GM20431 (cell line): ENCODE results near the gene OR2L2.
"Not testable (repeated sequence)": the region's sequence is repeated elsewhere in the genome, so short reads cannot be mapped to it uniquely, and the experiment has no call there.

ENCODE experiments used
- in situ Hi-C: fragments of 300-500 bp; cut with MseI, MboI; formaldehyde crosslinking; loops from one replicate; pipeline ENCODE4 v1.15.0; 2020; ENCODE audit warnings: low sequenced_read_pairs; ENCODE audit not compliant: unreplicated experiment

The OR2L2 gene

DNA sequence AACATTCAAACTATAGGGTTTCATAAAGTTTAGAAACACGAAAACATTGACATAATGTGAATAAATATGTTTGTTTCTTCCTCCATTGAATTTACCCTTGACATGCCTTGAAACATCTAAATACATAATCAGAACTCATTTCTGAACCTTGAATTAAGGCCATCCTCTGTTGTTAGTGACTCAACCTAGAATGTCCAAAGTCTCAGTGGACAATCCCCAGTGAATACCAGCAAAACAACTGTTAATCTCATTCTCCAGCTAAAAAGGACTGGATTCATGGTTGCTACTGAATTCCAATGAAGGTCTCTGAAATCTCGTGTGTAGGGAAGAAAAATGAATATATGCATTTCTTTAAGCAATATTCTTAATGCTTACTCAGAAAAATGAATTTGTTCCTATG is at the start of gene OR2L2:
Gene OR2L2 (plus strand): TSS at position 301 of the 400 bp plus-strand sequence. CDS start 8,198 bp downstream, outside the sequence.
- in situ Hi-C loops = no loop called here

DNA sequence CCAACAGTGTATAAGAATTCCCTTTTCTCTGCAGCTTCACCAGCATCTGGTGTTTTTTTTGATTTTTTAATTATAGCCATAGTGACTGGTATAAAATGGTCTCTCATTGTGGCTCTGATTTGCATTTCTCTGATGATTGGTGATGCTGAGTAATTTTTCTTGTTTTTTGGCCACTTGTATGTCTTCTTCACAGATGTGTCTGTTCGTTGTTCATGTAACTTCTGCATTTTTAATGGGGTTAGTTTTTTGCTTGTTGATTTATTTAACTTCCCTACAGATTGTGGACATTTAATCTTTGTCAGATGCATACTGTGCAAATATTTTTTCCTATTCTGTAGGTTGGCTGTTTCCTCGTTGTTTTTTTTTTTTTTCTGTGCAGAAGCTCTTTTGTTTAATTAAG is 36.9 kb upstream of the OR2L2 start:
- in situ Hi-C loops = no loop called here

DNA sequence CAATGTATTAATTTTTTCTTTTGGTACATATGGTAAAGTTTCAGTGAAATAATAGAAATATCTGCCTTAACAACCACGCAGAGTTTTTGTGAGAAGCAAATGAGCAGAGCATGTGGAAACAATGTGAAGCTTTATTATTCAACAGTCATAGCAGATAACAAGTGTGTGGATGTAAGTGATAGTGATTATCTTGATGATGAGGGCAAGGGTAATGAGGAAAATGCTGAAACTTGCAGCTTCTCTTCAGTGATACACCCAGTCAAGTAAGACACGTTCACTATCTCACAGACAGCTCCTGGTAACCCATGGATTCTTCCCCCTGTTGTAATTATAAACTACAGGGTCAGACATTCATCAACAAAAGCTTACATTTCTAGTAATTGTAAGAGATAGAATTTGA is 31.1 kb upstream of the OR2L2 start:
- in situ Hi-C loops = no loop called here

DNA sequence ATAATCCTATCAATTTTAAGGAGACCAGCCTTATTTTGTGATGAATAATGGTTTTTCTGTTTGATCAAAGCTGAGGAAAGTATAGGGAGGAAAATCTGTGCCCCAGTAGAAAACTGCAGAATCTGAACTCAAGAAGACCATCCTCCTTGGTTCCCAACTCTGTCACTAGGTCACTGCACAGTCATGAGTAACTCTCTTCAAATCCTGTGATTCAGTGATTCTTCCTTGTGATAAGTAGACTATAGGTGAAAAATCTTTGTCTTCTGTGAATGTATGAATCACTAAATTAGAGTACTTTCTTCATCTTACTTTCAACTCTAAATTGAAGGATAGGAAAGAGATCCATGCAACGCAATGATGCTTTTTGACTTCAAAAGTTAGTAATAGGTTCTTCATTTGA is 29.7 kb upstream of the OR2L2 start:
- in situ Hi-C loops = no loop called here

- in situ Hi-C loops = no loop called here
These were observed 22.1 kb upstream of the OR2L2 start for GRCh38 chr1:248007778-248008177.

- in situ Hi-C loops = no loop called here
These were observed 20.2 kb upstream of the OR2L2 start for GRCh38 chr1:248009681-248010080.

- in situ Hi-C loops = no loop called here
These were observed 16.6 kb upstream of the OR2L2 start, which contains the start of gene OR2L5 for GRCh38 chr1:248013229-248013710. Gene OR2L5, plus strand, starts transcription at chr1:248013660. Its CDS starts 8,288 bp downstream, at chr1:248021948.

DNA sequence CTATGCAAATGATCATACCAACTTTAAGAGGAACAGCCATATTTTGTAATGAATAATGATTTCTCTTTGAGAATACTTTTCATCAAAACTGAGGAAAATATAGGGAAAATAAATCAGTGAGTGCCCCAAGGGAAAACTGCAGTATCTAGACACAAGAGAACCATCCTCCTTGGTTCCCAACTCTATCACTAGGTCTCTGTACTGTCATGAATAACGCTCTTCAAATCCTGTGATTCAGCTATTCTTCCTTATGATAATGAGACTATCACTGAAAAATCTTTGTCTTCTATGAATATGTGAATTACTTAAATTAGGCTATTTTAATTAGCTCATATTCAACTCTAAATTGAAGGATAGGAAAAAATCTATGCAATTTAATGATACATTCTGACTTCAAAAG is 14.1 kb upstream of the OR2L2 start:
- in situ Hi-C loops = no loop called here

DNA sequence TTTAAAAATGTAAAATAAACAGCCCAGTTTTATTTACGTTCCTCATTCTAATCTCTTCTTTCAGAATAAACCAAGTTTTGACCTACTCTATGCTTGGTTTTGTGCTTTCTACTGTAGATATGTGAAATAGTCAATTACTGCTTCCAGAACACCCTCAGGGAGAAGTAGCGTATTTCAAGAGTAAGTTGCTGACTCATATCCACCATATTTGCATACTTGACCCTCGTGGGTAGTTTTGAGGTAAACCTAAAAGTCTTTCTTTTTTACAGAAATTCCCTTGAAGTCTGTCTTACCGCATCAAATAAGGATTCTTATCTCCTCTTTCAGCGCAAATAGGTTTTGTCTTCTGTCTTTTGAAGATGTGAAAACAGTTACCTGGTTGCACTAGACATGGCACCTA is 15.3 kb downstream of the OR2L2 start:
- in situ Hi-C loops = no loop called here

GRCh38 chr1:248046536-248046935 is 16.7 kb downstream of the OR2L2 start, which contains the start of gene OR2L3:
Gene OR2L3, plus strand, starts transcription at chr1:248046836. Its CDS starts 13,846 bp downstream, at chr1:248060682.
- in situ Hi-C loops = no loop called here

- in situ Hi-C loops = no loop called here
These were observed 17.1 kb downstream of the OR2L2 start for GRCh38 chr1:248047008-248047407.

GRCh38 chr1:248054671-248055070 is 24.8 kb downstream of the OR2L2 start:
- in situ Hi-C loops = no loop called here

DNA sequence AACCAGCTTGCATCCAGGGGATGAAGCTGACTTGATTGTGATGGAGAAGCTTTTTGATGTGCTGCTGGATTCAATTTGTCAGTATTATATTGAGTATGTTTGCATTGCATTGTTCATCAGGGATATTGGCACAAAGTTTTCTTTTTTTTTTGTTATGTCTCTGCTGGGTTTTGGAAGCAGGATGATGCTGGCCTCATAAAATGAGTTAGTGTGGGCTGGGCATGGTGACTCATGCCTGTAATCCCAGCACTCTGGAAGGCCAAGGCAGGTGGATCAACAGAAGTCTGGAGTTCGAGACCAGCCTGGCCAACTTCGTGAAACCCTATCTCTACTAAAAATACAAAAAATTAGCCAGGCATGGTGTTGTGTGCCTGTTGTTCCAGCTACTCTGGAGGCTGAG is 25.4 kb downstream of the OR2L2 start:
- in situ Hi-C loops = no loop called here

DNA sequence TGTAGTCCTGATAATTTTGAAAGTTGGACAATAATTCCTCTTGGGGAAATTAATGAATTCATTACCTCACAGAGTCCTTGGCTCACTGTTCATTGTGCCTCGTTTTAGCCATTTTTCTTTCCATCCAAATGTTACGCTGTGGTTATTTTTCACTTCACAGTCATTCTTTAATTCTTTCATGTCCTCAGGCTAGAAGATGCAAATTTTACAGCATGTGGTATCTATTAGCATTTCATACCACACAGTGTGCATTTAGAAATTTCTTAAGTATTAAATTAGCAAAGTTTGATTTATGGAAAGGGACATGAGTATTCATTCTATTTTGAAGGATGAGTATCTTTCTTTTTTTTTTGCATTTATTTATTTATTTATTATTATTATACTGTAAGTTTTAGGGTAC is 35.2 kb downstream of the OR2L2 start:
- in situ Hi-C loops = no loop called here

GRCh38 chr1:248065604-248066003 is 35.7 kb downstream of the OR2L2 start:
- in situ Hi-C loops = no loop called here

GRCh38 chr1:248083864-248084263 is 54.0 kb downstream of the OR2L2 start:
- in situ Hi-C loops = not testable (repeated sequence)
